Measurements from ENCODE around the gene APRT.
"Not testable (repeated sequence)": the region's sequence is repeated elsewhere in the genome, so short reads cannot be mapped to it uniquely, and the experiment has no call there.

Gene APRT

GRCh38 chr16:88784856-88785105, 26.9 kb downstream of the APRT start:
- no peak for DNase-seq

GRCh38 chr16:88784074-88784855, 27.5 kb downstream of the APRT start:
- DNase-seq: peak; percentile 63 to 74

- DNase-seq: peak; percentile 49 to 52
Observed at GRCh38 chr16:88783391-88784073, 28.2 kb downstream of the APRT start.

GRCh38 chr16:88782454-88783390, 29.0 kb downstream of the APRT start:
- peak; percentile 87 to 88 for DNase-seq

- DNase-seq: peak; percentile 77 to 83
Observed at GRCh38 chr16:88781140-88782077, 30.3 kb downstream of the APRT start.

- DNase-seq: no peak
Observed at GRCh38 chr16:88780142-88781062, 31.3 kb downstream of the APRT start.

GRCh38 chr16:88779406-88780141, 32.2 kb downstream of the APRT start:
- no peak for DNase-seq

- no peak for DNase-seq
Observed at GRCh38 chr16:88778541-88779065, 33.1 kb downstream of the APRT start.

GRCh38 chr16:88778271-88778525, 33.5 kb downstream of the APRT start:
- DNase-seq: no peak

GRCh38 chr16:88777471-88778270, 34.1 kb downstream of the APRT start:
- no peak for DNase-seq

GRCh38 chr16:88775825-88776224, 35.9 kb downstream of the APRT start:
- DNase-seq: no peak

GRCh38 chr16:88774544-88775393, 37.0 kb downstream of the APRT start:
- no peak for DNase-seq

- DNase-seq: no peak
Observed at GRCh38 chr16:88773812-88774291, 37.9 kb downstream of the APRT start.

GRCh38 chr16:88772871-88773811, 38.6 kb downstream of the APRT start:
- DNase-seq: no peak

- DNase-seq: not testable (repeated sequence)
Observed at GRCh38 chr16:88771781-88772180, 39.9 kb downstream of the APRT start.

- no peak for DNase-seq
Observed at GRCh38 chr16:88771294-88771772, 40.4 kb downstream of the APRT start.
